C4-2B (cell line): ENCODE results near the gene OPCML.

Experiments
- H3K27ac ChIP-seq: fragments of 450-650 bp; 2 replicates; pipeline ENCODE4 v1.5.1; 2017
- ZFX ChIP-seq: fragments of 450-650 bp; IDR thresholded peaks from 2 replicates; pipeline ENCODE4 v1.6.1; 2017
- TF ChIP-seq, protein P1 (sequence below): fragments of 450-650 bp; conservative IDR thresholded peaks from 2 replicates; pipeline ENCODE4 v1.5.1; 2017; ENCODE audit warnings: mild to moderate bottlenecking

Gene OPCML

GRCh38 chr11:132907651-132908413, 624.5 kb downstream of the OPCML start:
- no peak overlapping the region for H3K27ac ChIP-seq

GRCh38 chr11:132904607-132905006, 627.7 kb downstream of the OPCML start:
- TF ChIP-seq, protein P1, sequence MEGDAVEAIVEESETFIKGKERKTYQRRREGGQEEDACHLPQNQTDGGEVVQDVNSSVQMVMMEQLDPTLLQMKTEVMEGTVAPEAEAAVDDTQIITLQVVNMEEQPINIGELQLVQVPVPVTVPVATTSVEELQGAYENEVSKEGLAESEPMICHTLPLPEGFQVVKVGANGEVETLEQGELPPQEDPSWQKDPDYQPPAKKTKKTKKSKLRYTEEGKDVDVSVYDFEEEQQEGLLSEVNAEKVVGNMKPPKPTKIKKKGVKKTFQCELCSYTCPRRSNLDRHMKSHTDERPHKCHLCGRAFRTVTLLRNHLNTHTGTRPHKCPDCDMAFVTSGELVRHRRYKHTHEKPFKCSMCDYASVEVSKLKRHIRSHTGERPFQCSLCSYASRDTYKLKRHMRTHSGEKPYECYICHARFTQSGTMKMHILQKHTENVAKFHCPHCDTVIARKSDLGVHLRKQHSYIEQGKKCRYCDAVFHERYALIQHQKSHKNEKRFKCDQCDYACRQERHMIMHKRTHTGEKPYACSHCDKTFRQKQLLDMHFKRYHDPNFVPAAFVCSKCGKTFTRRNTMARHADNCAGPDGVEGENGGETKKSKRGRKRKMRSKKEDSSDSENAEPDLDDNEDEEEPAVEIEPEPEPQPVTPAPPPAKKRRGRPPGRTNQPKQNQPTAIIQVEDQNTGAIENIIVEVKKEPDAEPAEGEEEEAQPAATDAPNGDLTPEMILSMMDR, result no peak
- no peak for TF ChIP-seq ZFX
- H3K27ac ChIP-seq, result no peak overlapping the region

More at GRCh38 chr11:132907651-132908413, 624.5 kb downstream of the OPCML start:
- TF ChIP-seq, protein P1, result no peak
- no peak for TF ChIP-seq ZFX

- H3K27ac ChIP-seq, result no peak overlapping the region
- TF ChIP-seq, protein P1, result no peak
- no peak for TF ChIP-seq ZFX
These were observed 628.2 kb downstream of the OPCML start for GRCh38 chr11:132904091-132904490.

DNA sequence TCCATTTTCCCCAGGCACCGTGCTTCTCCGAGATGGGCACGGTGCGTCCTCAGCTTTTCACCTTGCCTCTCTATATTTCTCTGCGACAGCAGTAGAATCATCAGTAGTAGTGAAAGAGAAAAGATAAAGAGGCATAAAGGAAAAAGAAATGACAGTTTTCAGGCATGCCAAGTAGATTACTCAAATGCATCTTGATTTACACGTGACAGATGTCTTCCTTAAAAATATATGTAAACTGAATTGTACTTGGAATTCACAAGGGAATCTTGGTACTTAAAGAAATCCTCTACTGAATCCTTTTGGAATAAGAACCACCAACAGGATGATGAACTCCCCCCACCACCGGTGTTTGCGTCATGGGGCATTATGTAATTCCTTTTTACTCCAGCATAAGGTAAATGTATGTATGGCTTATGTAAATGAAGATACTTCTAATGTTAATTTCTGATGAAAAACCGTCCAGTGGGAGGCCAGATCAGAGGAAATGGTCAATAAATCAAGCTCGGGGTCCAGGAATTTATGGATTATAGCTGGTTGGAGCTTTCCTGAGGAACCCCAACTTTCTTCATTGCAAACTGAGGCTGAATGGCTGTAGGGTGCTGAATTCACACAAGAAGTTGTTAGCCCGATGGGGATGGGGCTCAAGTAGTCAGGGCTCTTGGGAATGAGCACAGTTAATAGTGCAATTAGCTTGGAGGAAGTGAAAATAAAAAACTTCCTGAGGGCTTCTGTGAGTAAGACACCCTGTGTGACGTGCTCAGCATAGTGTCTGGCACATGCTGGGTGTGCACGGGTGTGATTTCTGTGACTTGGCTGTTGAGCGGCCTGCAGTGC, 630.4 kb downstream of the OPCML start:
- no peak overlapping the region for H3K27ac ChIP-seq
- TF ChIP-seq, protein P1, result no peak
- no peak for TF ChIP-seq ZFX

GRCh38 chr11:132898676-132899075, 633.6 kb downstream of the OPCML start:
- no peak overlapping the region for H3K27ac ChIP-seq
- no peak for TF ChIP-seq ZFX
- TF ChIP-seq, protein P1, result no peak

- TF ChIP-seq, protein P1, result no peak
- TF ChIP-seq ZFX, result no peak
- no peak overlapping the region for H3K27ac ChIP-seq
These were observed 634.3 kb downstream of the OPCML start for GRCh38 chr11:132898021-132898420.

DNA sequence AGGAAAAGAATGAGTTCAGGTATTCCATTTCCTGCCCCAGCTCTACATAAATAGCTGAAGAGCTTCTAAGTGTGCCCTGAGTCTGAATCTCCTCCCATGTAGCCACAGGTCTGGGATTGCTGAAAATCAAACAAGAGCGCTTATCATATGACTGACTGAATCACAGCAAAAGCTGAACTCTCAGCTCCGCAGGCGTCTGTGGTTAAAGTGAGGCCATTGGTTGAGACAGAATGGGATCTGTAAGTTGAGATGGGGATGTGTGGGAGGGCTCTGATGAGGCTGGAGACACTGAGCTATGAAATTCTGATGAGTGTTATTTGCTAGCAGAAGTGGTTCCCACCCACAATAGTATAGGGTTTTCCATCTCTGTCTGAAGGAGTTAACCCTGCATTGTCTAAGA, 637.0 kb downstream of the OPCML start:
- no peak overlapping the region for H3K27ac ChIP-seq
- no peak for TF ChIP-seq ZFX
- TF ChIP-seq, protein P1, result no peak
